Type B pancreatic cell (in vitro differentiated cells): Measurements from ENCODE around the gene DPYSL4. TPM values are rescaled to one million over a fixed set of nuclear protein-coding genes. Genes with fewer than 3 reads are reported as not detected.

Source experiments
- DNase-seq: peaks from one replicate; pipeline ENCODE4 v3.0.0; 2021; ENCODE audit warnings: mixed read lengths; ENCODE audit not compliant: unreplicated experiment; ENCODE audit errors: extremely low spot score
- H3K27ac Mint-ChIP-seq: 2 replicates; pipeline ENCODE4 v1.8.0; 2021; ENCODE audit warnings: mild to moderate bottlenecking, mixed read lengths
- H3K27me3 Mint-ChIP-seq: 2 replicates; pipeline ENCODE4 v1.8.0; 2021; ENCODE audit warnings: mixed read lengths
- H3K36me3 Mint-ChIP-seq: 2 replicates; pipeline ENCODE4 v1.8.0; 2021; ENCODE audit warnings: mixed read lengths
- H3K4me1 Mint-ChIP-seq: one replicate; pipeline ENCODE4 v1.8.0; 2021; ENCODE audit warnings: mixed read lengths; ENCODE audit not compliant: unreplicated experiment
- H3K4me3 Mint-ChIP-seq: 2 replicates; pipeline ENCODE4 v1.8.0; 2021; ENCODE audit warnings: mild to moderate bottlenecking, mixed read lengths
- H3K9me3 Mint-ChIP-seq: 2 replicates; pipeline ENCODE4 v1.8.0; 2021; ENCODE audit warnings: mixed read lengths
- total RNA-seq: library from RNA; stranded (reverse); gene quantifications from 2 replicates; pipeline ENCODE4 v1.2.1, GENCODE V29; 2021; ENCODE audit warnings: low replicate concordance
- TF ChIP-seq, protein P1 (sequence below): fragments of 200-600 bp; sonication (generic); conservative IDR thresholded peaks from 2 replicates; pipeline ENCODE4 v1.5.0; 2021; ENCODE audit warnings: antibody characterized with exemption, mild to moderate bottlenecking

Gene DPYSL4
- total RNA-seq, 1 donor from 2014 or later, result 61.9 TPM

DNA sequence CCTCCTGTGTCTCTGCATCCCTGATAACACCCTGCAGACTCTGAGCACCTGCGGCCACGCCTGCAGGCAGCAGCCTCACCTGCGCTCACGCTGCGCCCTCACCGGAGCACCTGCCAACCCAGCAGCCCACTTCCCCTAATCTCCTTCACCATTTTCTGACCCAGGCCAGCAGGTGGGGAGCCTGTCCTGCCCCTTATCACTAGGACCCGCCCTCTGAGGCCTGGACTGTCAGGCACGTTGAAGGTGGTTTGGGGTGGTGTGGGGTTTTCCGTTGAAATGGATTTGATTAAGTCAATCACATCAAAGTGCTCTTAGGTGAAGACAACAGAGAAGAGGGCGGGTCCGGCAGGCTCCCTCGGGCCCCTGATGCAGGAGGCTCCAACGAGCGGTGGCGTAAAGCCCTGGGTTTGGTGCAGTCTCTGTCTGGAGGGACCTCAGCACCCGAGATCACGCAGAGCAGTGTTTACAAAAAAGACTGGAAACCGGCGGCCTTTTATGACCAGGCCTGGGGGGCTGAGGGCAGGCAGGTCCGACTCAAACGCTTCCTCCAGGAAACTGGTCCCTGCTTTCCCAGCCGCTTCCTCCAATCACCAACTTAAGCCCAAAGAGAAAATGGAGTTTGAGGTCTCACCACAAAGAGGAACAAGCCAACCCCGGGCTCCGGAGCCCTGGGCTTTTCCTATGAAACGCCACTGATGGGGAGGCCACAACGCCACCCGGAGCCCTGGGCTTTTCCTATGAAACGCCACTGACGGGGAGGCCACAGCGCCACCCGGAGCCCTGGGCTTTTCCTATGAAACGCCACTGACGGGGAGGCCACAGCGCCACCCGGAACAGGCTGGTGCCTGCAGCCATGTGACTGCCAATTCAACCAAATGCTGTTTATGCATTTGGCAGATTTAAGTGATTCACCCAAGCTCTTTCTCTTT is 45.5 kb downstream of the DPYSL4 start:
- no peaks in the 10 kb centered on the region for H3K36me3 Mint-ChIP-seq
- H3K4me1 Mint-ChIP-seq, result no peaks in the 10 kb centered on the region
- no peaks in the 10 kb centered on the region for H3K9me3 Mint-ChIP-seq
- no peak overlapping the region for H3K27ac Mint-ChIP-seq
- no peaks in the 10 kb centered on the region for H3K27me3 Mint-ChIP-seq
- TF ChIP-seq, protein P1, sequence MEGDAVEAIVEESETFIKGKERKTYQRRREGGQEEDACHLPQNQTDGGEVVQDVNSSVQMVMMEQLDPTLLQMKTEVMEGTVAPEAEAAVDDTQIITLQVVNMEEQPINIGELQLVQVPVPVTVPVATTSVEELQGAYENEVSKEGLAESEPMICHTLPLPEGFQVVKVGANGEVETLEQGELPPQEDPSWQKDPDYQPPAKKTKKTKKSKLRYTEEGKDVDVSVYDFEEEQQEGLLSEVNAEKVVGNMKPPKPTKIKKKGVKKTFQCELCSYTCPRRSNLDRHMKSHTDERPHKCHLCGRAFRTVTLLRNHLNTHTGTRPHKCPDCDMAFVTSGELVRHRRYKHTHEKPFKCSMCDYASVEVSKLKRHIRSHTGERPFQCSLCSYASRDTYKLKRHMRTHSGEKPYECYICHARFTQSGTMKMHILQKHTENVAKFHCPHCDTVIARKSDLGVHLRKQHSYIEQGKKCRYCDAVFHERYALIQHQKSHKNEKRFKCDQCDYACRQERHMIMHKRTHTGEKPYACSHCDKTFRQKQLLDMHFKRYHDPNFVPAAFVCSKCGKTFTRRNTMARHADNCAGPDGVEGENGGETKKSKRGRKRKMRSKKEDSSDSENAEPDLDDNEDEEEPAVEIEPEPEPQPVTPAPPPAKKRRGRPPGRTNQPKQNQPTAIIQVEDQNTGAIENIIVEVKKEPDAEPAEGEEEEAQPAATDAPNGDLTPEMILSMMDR, result no peak
- no peak overlapping the region for H3K4me3 Mint-ChIP-seq
- no peak for DNase-seq

DNA sequence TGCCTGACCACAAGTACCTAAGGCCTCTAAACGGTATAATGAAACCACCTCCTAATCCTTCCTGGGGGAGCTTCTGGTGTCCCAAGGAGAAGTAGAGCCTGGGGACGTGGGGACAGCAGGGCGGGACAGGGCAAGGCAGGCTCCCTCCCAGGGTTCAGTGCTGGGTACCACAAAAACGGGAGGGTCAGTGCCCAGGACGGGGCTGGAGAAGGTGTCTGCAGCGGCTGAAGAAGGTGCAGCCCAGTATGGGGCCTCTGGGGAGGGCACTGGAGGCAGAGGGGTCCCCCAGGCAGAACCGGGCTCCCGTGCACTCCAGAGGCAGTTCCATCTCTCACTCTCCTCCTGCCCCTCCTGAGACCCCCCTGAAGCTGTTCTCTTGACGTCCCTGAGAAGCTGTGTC is 46.2 kb downstream of the DPYSL4 start:
- Mint-ChIP-seq H3K27ac (no peak overlapping the region), H3K27me3 (no peaks in the 10 kb centered on the region), H3K4me1 (peaks cover 5% of the 10 kb centered on the region), H3K9me3 (no peaks in the 10 kb centered on the region), H3K4me3 (no peak overlapping the region), H3K36me3 (no peaks in the 10 kb centered on the region)
- DNase-seq, result no peak
- TF ChIP-seq, protein P1, result no peak

DNA sequence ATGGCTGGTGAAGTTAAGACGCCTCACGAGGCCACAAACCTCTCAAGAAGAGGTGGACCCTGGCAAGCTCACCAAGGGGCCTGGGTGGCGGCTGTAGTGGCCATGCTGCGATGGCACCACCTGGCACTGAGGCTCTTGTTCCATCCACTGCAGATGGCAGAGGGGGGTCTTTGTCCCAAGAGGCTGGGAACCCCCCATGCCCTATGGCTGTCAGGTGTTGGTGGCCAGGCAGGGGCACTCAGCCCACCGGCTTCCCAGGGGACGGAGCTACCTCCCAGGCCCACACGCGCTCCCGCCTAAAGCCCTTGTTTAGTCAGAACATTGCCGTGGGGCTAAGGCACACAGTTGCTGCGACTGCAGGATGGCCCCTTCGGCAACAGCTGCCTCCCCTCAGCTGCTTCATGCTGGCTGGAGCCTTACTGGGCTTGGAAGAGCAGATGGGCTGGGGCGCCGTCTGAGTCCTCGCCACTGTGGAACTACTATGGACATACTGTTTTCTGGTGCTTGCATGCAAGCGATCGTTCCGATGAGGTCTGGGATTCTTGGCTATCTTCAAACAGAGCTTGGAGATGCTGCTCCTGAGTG is 46.8 kb downstream of the DPYSL4 start:
- Mint-ChIP-seq H3K4me3 (no peak overlapping the region), H3K27me3 (no peaks in the 10 kb centered on the region), H3K36me3 (no peaks in the 10 kb centered on the region), H3K4me1 (peaks cover 11% of the 10 kb centered on the region), H3K9me3 (no peaks in the 10 kb centered on the region), H3K27ac (no peak overlapping the region)
- DNase-seq, result no peak
- TF ChIP-seq, protein P1, result no peak

DNA sequence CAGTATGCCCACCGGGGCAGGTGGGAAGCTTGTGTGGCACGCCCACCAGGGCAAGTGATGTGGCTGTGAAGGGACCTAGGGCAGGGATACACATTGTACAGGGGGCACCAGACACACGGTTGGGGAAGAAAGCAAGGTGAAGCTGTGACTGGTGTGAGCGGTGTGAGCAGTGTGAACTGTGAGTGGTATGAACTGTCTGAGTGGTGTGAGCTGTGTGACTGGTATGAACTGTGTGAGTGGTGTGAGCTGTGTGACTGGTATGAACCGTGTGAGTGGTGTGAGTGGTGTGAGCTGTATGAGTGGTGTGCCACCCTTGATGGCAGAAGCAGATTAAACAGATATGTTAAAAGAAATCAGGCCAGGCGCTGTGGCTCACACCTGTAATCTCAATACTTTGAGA is 48.1 kb downstream of the DPYSL4 start:
- no peaks in the 10 kb centered on the region for H3K9me3 Mint-ChIP-seq
- H3K27ac Mint-ChIP-seq, result no peak overlapping the region
- DNase-seq, result no peak
- no peaks in the 10 kb centered on the region for H3K27me3 Mint-ChIP-seq
- no peak overlapping the region for H3K4me3 Mint-ChIP-seq
- TF ChIP-seq, protein P1, result no peak
- H3K4me1 Mint-ChIP-seq, result peaks cover 18% of the 10 kb centered on the region
- H3K36me3 Mint-ChIP-seq, result no peaks in the 10 kb centered on the region

DNA sequence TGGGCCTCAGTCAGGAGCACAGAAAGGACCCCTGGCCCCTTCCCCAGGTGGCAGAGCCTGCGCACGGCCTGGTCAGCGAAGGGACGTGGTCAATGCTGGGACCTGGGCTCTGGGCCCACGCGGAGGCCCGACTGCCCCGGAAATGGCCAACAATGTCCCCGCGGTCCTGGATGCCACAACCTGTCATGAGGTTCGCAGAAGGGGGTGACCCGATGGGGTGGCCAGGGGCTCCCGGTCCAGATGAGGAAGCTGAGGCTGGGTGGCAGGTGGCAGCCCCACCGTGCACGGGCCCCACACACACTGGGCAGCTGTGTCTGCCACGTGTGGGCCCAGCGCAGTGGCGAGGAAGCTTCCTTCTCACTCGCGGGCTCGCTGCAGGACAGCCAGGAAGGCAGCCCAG is 49.4 kb downstream of the DPYSL4 start:
- no peak for DNase-seq
- H3K4me1 Mint-ChIP-seq, result peaks cover 18% of the 10 kb centered on the region
- no peaks in the 10 kb centered on the region for H3K9me3 Mint-ChIP-seq
- H3K27me3 Mint-ChIP-seq, result no peaks in the 10 kb centered on the region
- no peak overlapping the region for H3K27ac Mint-ChIP-seq
- TF ChIP-seq, protein P1, result no peak
- no peak overlapping the region for H3K4me3 Mint-ChIP-seq
- no peaks in the 10 kb centered on the region for H3K36me3 Mint-ChIP-seq
